NCI-H2196 treated with DMSO at 0.1 percent for 48 hours (cell line): ENCODE results near the gene DOP1B.
A peak's percentile ranks its signal among the peaks of the same experiment; 100 is the strongest.
"Not testable (repeated sequence)": the region's sequence is repeated elsewhere in the genome, so short reads cannot be mapped to it uniquely, and the experiment has no call there.

Experiments used
- DNase-seq: peaks from one replicate; lab custom pipeline; 2025; ENCODE audit not compliant: unreplicated experiment; lab: John Stamatoyannopoulos, UW

DOP1B gene

GRCh38 chr21:36134803-36135390 is 21.7 kb upstream of the DOP1B start, which contains the start of gene CBR3:
Gene CBR3 (plus strand): TSS chr21:36135079. CDS start chr21:36135193, 114 bp downstream.
- DNase-seq, result no peak

GRCh38 chr21:36135391-36136102 is 21.1 kb upstream of the DOP1B start:
- DNase-seq, result peak; percentile 63

DNA sequence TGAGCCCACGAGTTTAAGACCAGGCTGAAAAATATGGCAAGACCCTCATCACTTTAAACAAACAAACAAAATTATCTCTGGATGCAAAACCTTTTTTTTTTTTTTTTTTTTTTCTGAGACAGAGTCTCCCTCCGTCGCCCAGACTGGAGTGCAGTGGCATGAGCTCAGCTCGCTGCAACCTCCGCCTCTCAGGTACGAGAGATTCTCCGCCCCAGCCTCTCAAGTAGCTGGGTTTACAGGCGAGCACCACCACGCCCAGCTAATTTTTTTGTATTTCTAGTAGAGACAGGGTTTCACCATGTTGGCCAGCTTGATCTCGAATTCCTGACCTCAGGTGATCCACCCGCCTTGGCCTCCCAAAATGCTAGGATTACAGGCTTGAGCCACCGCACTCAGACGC is 16.8 kb upstream of the DOP1B start:
- DNase-seq, result not testable (repeated sequence)

GRCh38 chr21:36141513-36141925 is 15.1 kb upstream of the DOP1B start:
- peak; percentile 98 for DNase-seq

- DNase-seq, result not testable (repeated sequence)
Measured at GRCh38 chr21:36144233-36144632, 12.4 kb upstream of the DOP1B start.

- no peak for DNase-seq
Measured at GRCh38 chr21:36145259-36145658, 11.4 kb upstream of the DOP1B start.

DNA sequence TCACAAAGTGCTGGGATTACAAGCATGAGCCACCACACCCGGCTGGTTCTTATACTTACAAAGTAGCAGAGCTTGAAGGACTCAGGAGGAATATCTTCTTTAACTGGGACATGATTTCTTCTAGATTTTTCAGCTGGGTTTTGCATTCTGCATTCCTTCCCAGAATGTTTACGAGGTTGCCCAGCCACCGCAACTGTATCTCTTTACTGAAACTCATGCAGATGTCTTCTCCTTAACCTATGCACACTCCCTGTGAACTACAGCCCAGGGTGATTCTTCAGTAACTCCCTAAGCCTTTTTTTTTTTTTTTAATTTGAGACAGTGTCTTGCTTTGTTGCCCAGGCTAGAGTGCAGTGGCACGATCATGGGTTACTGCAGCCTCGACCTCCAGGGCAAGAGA is 8.7 kb upstream of the DOP1B start:
- no peak for DNase-seq

DNA sequence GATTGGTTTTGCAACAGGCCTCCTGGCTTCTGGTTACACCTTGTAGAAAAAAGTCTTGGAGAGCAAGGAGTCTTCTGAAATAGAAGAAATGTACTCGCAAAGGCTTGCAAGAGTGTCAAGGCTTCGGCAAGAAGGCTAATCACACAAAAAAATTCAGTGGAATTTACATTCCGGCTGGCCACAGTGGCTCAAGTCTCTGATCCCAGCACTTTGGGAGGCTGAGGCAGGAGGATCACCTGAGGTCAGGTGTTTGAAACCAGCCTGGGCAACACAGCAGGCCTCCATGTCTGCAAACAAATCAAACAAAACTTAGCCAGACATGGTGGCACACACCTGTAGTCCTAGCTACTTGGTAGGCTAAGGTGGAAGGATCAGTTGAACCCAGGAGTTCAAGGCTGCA is 7.7 kb upstream of the DOP1B start:
- DNase-seq, result no peak

GRCh38 chr21:36149788-36150711 is 6.6 kb upstream of the DOP1B start:
- peak; percentile 31 for DNase-seq

GRCh38 chr21:36155603-36156338 is 853 bp upstream of the DOP1B start:
- peak; percentile 38 for DNase-seq

DNA sequence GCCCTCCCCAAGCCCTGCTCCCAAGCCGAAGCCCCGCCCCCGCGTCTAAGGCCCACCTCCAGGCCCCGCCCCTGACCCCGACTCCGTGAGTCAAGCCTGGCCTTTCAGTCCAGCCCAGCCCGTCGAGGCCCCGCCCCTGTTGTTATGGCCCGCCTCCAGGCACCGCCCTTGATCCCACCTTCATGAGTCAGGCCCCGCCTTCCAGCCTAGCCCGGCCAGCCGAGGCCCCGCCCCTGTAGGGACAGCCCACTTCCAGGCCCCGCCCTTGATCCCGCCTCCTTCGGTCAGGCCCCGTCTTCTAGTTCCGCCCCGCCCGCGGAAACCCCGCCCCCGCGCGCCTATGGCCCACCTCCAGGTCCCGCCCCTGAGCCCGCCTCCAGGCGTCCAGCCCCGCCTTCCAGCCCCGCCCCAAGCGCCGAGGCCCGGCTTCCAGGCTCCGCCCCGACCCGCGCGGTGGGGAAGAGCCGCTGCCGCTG is 247 bp upstream of the DOP1B start:
- peak; percentile 97 for DNase-seq

DNA sequence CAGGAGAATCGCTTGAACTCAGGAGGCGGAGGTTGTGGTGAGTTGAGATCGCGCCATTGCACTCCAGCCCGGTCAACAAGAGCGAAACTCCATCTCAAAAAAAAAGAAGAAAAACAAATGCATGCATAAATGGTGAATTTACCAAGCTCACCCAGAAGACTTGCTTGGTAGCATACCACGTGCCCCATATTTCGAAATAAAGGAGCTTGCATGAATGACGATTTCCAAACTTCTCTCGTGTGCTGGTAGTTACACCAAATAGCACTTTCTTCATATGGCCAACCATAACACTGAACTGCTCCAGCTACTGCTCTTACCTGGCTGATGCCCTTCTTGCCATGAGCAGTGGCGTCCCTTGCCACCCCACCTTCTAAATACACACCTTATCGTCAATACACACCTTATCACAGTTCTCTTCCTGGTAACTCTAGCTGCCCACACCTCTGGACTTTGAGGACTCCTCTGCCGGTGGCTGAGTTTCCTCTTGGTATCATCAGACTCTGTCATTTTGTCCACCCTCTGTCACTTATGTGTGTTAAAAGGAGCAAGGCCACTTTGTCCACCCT is 2.8 kb downstream of the DOP1B start:
- DNase-seq, result no peak

DNA sequence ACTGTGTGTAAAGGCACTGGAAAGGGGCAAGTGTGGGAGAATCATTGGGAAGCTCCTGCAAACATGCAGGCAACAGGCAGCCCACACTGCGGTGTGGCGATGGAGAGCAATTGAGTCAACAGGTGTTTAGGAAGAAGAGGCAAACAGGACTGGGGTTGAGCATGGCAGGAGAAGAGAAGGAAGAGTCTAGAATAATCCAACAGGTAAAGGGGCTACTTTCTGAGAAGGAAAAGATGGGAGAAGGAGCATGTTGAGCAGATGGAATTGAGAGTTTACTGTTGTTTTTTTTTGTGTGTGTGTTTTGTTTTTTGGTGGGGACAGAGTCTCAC is 4.2 kb downstream of the DOP1B start:
- no peak for DNase-seq

GRCh38 chr21:36162631-36163030 is 6.0 kb downstream of the DOP1B start:
- DNase-seq, result no peak

- no peak for DNase-seq
Measured at GRCh38 chr21:36163750-36164741, 7.4 kb downstream of the DOP1B start.

GRCh38 chr21:36165356-36165755 is 8.7 kb downstream of the DOP1B start:
- no peak for DNase-seq

DNA sequence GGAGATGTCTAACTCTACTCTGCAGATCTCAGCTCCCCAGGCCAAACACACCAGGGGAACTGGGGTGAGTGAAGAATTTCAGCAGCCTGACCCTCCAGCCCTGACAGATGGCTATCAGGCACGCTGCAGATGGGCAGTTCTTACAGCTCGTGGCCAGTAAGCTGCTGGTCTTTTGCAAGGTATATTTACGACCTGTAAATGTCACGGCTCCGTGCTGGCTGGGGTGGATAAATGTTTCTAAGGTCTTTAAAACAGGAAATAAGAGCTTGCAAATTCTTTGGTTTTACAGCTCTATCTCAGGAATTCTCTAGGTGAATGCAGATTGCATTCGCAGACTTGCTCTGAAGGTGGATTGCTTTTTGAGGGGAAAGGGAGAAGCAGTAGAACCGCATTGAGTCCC is 10.1 kb downstream of the DOP1B start:
- no peak for DNase-seq

GRCh38 chr21:36167541-36167940 is 10.9 kb downstream of the DOP1B start:
- no peak for DNase-seq

GRCh38 chr21:36169470-36170128 is 13.0 kb downstream of the DOP1B start:
- no peak for DNase-seq
